ENCODE data around the gene TP53I13.

- TF ChIP-seq POLR2A (IDR thresholded peaks at IDR 0.05), result no peak
- TF ChIP-seq CTCF (IDR thresholded peaks at IDR 0.05), result no peak
These were observed 897 bp downstream of the TP53I13 start for GRCh38 chr17:29569245-29569950.

All from Peyer's patch (tissue), 4 donors.